Mucosa of descending colon (tissue), 3 donors: ENCODE results near the gene ADCY5. TPM values are rescaled to one million over a fixed set of nuclear protein-coding genes. Genes with fewer than 3 reads are reported as not detected.

Experiments used
- ATAC-seq: fragments of 200-7000 bp; cut with Tn5 transposase; one replicate; pipeline ENCODE4 v1.9.1; 2020; ENCODE audit warnings: mild to moderate bottlenecking, moderate library complexity
- DNase-seq, 3 donors: peaks; one replicate each; pipeline ENCODE4 v3.0.0-alpha.2; 2020
- H3K36me3 ChIP-seq: fragments of 200-600 bp; one replicate; pipeline ENCODE4 v1.8.0; 2021; ENCODE audit warnings: low read depth, mild to moderate bottlenecking
- H3K4me1 ChIP-seq: fragments of 200-600 bp; one replicate; pipeline ENCODE4 v1.8.0; 2021; ENCODE audit warnings: low read depth, mild to moderate bottlenecking
- H3K4me3 ChIP-seq: fragments of 200-600 bp; one replicate; pipeline ENCODE4 v1.8.0; 2021; ENCODE audit warnings: mild to moderate bottlenecking
- H3K9me3 ChIP-seq: fragments of 200-600 bp; one replicate; pipeline ENCODE4 v1.8.0; 2021; ENCODE audit warnings: mild to moderate bottlenecking
- intact Hi-C, 2 donors: fragments of 100-400 bp; cut with DNase I in 1 of 2; cut with micrococcal nuclease in 1 of 2; formaldehyde crosslinking; loops; one replicate each; pipeline versions ENCODE4 v1.11.0 to v1.11.1; 2022; cut with DNase I, micrococcal nuclease
- total RNA-seq, 3 donors: library from RNA; stranded (reverse); fragmentation: NEBNext Ultra II Directional in 2 of 3; extraction: Animal tissue kit (Norgen Biotek cat#: 25700) in 2 of 3; gene quantifications; one replicate each; pipeline versions ENCODE4 v1.2.1 to v1.2.4, GENCODE V29; 2021 to 2023
- TF ChIP-seq, protein P1 (sequence below): fragments of 200-600 bp; IDR thresholded peaks from one replicate; pipeline ENCODE4 v1.8.0; 2022; ENCODE audit warnings: antibody characterized with exemption, mild to moderate bottlenecking
- donor health status: DM: no; HTN: no; CAD: no; lungs with moderate emphysema.
- donor health status: DM: no; HTN: no; CAD: no.
- donor health status: DM: no; HTN: yes; CAD: no.

The ADCY5 gene
- total RNA-seq, 3 donors from 2014 or later, result 7.8 to 72.6 (median 12.6) TPM

DNA sequence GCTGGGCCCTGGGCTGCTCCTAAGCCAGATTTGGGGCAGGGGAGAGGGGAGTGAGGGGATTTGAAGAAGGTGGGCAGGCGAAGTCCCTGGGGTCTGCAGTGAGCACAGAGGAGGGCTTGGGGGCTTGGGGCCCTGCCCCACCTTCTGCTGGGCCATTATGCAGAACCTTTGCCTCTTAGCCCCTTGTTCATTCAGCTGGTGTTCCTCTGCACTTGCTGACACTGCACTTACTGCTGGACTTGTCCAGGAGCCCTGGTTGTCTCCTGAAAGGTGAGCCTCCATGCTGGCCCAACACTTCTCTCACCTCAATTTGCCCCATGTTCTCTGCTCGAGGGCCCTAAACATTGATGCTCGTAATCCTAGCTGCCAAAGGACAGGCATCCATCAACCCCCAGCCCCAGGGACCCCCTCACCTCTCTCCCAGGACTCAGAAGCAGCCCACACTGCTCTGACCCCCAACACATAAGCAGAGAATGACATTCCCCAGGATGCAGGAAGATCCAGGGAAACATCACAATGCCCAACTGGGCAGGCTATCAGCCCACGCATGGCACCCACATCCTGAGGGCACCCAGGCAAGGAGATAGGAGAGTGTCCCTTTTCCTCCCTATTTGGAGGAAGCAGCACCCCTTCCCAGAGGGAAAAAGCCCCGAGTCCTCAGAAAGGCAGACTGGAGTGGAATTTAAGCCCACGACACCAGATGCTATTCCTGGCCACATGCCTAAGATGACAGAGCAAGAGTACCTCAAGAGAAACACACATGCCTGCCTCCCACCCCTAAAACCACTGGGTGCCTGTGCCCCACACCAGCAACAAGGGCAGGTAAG lies 76.8 kb downstream of the ADCY5 start:
- TF ChIP-seq, protein P1, sequence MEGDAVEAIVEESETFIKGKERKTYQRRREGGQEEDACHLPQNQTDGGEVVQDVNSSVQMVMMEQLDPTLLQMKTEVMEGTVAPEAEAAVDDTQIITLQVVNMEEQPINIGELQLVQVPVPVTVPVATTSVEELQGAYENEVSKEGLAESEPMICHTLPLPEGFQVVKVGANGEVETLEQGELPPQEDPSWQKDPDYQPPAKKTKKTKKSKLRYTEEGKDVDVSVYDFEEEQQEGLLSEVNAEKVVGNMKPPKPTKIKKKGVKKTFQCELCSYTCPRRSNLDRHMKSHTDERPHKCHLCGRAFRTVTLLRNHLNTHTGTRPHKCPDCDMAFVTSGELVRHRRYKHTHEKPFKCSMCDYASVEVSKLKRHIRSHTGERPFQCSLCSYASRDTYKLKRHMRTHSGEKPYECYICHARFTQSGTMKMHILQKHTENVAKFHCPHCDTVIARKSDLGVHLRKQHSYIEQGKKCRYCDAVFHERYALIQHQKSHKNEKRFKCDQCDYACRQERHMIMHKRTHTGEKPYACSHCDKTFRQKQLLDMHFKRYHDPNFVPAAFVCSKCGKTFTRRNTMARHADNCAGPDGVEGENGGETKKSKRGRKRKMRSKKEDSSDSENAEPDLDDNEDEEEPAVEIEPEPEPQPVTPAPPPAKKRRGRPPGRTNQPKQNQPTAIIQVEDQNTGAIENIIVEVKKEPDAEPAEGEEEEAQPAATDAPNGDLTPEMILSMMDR, result no peak
- no peak for ATAC-seq
- intact Hi-C loops, result no loop called here
- H3K9me3 ChIP-seq, result peaks cover 5% of the 10 kb centered on the region
- H3K36me3 ChIP-seq, result no peaks in the 10 kb centered on the region
- no peak overlapping the region for H3K4me3 ChIP-seq
- H3K4me1 ChIP-seq, result no peaks in the 10 kb centered on the region
- DNase-seq, result no peak

DNA sequence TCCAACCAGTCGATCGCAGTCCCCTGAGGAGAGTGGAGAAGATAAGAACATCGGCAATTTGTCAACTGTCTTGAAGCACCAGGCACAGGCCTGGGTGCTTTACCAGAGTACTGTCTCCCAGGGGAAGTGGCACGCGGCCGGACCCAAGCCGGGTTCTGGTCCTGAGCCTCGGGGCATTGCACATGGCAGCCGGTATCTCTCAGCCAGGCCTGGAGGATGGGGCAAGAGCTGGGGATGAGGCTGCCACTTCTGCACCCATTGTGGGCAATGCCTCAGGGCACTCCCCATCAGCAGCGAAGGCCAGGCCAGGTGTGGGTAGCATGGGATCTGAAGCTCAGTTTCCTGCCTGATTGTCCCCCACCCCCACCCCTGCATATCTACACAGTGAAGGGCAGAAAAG lies 77.5 kb downstream of the ADCY5 start:
- intact Hi-C loops, result no loop called here
- ATAC-seq (no peak), DNase-seq (no peak)

DNA sequence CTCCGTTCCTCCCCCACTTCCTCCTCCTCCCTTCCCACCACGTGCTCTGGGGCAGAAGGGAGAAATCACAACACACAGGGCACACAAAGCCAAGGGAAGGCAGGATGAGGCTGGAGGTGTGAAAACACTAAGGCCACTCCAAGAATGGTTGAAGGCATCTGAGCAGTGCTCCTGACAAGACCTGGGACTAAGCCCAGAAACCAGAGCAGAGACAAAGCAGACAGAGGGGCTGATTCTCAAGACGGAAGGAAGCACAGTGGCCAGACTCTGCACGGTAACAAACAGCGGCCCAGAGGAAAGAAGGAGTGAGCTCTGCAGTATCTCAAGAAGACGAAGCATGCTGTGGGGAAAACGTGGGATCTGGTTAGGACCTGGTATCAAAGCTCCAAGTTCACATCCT lies 78.1 kb downstream of the ADCY5 start:
- peaks cover 5% of the 10 kb centered on the region for H3K9me3 ChIP-seq
- no peak overlapping the region for H3K4me3 ChIP-seq
- ATAC-seq (no peak), DNase-seq (no peak)
- intact Hi-C loops, result no loop called here
- H3K4me1 ChIP-seq, result no peaks in the 10 kb centered on the region
- H3K36me3 ChIP-seq, result no peaks in the 10 kb centered on the region
- TF ChIP-seq, protein P1, result no peak

More for the DNA sequence above, 77.5 kb downstream of the ADCY5 start:
- H3K4me3 ChIP-seq, result no peak overlapping the region
- no peaks in the 10 kb centered on the region for H3K4me1 ChIP-seq
- no peaks in the 10 kb centered on the region for H3K36me3 ChIP-seq
- TF ChIP-seq, protein P1, result no peak
- peaks cover 5% of the 10 kb centered on the region for H3K9me3 ChIP-seq

DNA sequence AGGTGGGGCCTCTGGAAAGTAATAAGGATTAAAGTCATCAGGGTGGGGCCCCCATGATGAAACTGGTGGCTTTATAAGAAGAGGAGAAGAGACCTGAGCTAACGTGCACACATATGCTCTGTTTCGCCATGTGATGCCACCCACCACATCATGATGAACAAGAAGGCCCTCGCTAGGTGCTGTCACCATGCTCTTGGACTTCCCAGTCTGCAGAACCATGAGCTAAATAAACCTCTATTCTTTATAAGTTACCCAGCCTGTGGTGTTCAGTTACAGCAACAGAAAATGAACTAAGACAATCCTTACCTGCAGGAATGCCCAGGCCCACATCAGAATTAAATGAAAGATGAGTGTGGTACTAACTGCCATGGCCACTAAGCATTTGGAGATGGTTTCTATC lies 79.8 kb downstream of the ADCY5 start:
- peaks cover 5% of the 10 kb centered on the region for H3K9me3 ChIP-seq
- H3K36me3 ChIP-seq, result no peaks in the 10 kb centered on the region
- no peaks in the 10 kb centered on the region for H3K4me1 ChIP-seq
- intact Hi-C loops, result no loop called here
- TF ChIP-seq, protein P1, result no peak
- ATAC-seq (no peak), DNase-seq (no peak)
- no peak overlapping the region for H3K4me3 ChIP-seq

- H3K4me3 ChIP-seq, result no peak overlapping the region
- no peak for ATAC-seq
- H3K4me1 ChIP-seq, result no peaks in the 10 kb centered on the region
- no peaks in the 10 kb centered on the region for H3K36me3 ChIP-seq
- peaks cover 5% of the 10 kb centered on the region for H3K9me3 ChIP-seq
- intact Hi-C loops, result no loop called here
- no peak for DNase-seq
- TF ChIP-seq, protein P1, result no peak
Measured at GRCh38 chr3:123367467-123368154, 81.3 kb downstream of the ADCY5 start.
